ENCODE results near the gene LGR4. TPM values are rescaled to one million over a fixed set of nuclear protein-coding genes. Genes with fewer than 3 reads are reported as not detected.

LGR4 gene
- total and polyA plus RNA-seq, 3 donors from 2014 or later = 33.0 to 120 (median 95.9) TPM

- Histone ChIP-seq H3K4me1 (peaks cover 16% of the 10 kb centered on the region), H3K36me3 (ENCODE audit: low read depth, missing control alignments) (no peaks in the 10 kb centered on the region), H3K27me3 (no peaks in the 10 kb centered on the region), H3K4me3 (peak overlapping the region in 1 of 2 donors; percentile 94), H3K9me3 (no peaks in the 10 kb centered on the region), H3K27ac (no peak overlapping the region)
- 88% methylated on average over 4 of the region's 4 CpGs for WGBS, 2 donors
- TF ChIP-seq POLR2A (IDR thresholded peaks at IDR 0.05) (no peak), CTCF (IDR thresholded peaks at IDR 0.05) (no peak)
- intact Hi-C loops (cut with DNase I; ENCODE audit: low total_unique reads) = no loop called here
- DNase-seq = no peak
Measured at GRCh38 chr11:27507557-27508322, 35.1 kb upstream of the LGR4 start.

- intact Hi-C loops (cut with DNase I; ENCODE audit: low total_unique reads) = no loop called here
- H3K4me1 ChIP-seq = peaks cover 16% of the 10 kb centered on the region
- H3K4me3 ChIP-seq = peak within 1 kb of the TSS; percentile 94 to 96
- H3K27ac ChIP-seq = peak within 1 kb of the TSS; percentile 92 to 94
- H3K9me3 ChIP-seq = no peaks in the 10 kb centered on the region
- TF ChIP-seq CTCF (IDR thresholded peaks at IDR 0.05) (no peak), POLR2A (IDR thresholded peaks at IDR 0.05) (peak; percentile 75)
- H3K36me3 ChIP-seq (ENCODE audit: low read depth, missing control alignments) = no peaks in the 10 kb centered on the region
- H3K27me3 ChIP-seq = no peaks in the 10 kb centered on the region
- peak; percentile 98 for DNase-seq
- 0 to 1% methylated on average over 26 to 60 of the region's 60 CpGs for WGBS, 2 donors
Measured at GRCh38 chr11:27506200-27507182, 33.9 kb upstream of the LGR4 start, which contains the start of gene LIN7C. LIN7C (minus strand) TSS chr11:27506769; CDS start chr11:27506752, 17 bp downstream.

GRCh38 chr11:27505781-27506180 lies 33.2 kb upstream of the LGR4 start:
- peak overlapping the region; percentile 92 to 94 for H3K27ac ChIP-seq
- H3K4me3 ChIP-seq = peak overlapping the region; percentile 94 to 96
- 3 to 4% methylated on average over 5 of the region's 5 CpGs for WGBS, 2 donors
- intact Hi-C loops (cut with DNase I; ENCODE audit: low total_unique reads) = no loop called here
- DNase-seq = no peak
- H3K4me1 ChIP-seq = peaks cover 16% of the 10 kb centered on the region
- TF ChIP-seq CTCF (IDR thresholded peaks at IDR 0.05) (no peak), POLR2A (IDR thresholded peaks at IDR 0.05) (no peak)
- no peaks in the 10 kb centered on the region for H3K27me3 ChIP-seq
- no peaks in the 10 kb centered on the region for H3K9me3 ChIP-seq
- no peaks in the 10 kb centered on the region for H3K36me3 ChIP-seq (ENCODE audit: low read depth, missing control alignments)

- Histone ChIP-seq H3K4me3 (no peak overlapping the region), H3K27me3 (no peaks in the 10 kb centered on the region), H3K27ac (no peak overlapping the region), H3K9me3 (no peaks in the 10 kb centered on the region), H3K4me1 (peaks cover 16% of the 10 kb centered on the region), H3K36me3 (ENCODE audit: low read depth, missing control alignments) (no peaks in the 10 kb centered on the region)
- WGBS, 2 donors = 77 to 83% methylated on average over 2 of the region's 2 CpGs
- intact Hi-C loops (cut with DNase I; ENCODE audit: low total_unique reads) = no loop called here
- TF ChIP-seq CTCF (IDR thresholded peaks at IDR 0.05) = no peak
- DNase-seq = no peak
Measured at GRCh38 chr11:27504205-27504604, 31.6 kb upstream of the LGR4 start.

Data from testis (tissue), 3 donors.